Fibroblast of peridontal ligament (primary cell): Measurements from ENCODE around the gene PSMA8.
"Not testable (repeated sequence)": the region's sequence is repeated elsewhere in the genome, so short reads cannot be mapped to it uniquely, and the experiment has no call there.

Experiments
- DNase-seq: peaks from one replicate; pipeline ENCODE4 v3.0.0-alpha.2; 2010; ENCODE audit errors: extremely low read depth

The PSMA8 gene

GRCh38 chr18:26133652-26134051, at the start of gene PSMA8:
PSMA8 (plus strand) TSS chr18:26133869; CDS start chr18:26133966, 97 bp downstream.
- no peak for DNase-seq

DNA sequence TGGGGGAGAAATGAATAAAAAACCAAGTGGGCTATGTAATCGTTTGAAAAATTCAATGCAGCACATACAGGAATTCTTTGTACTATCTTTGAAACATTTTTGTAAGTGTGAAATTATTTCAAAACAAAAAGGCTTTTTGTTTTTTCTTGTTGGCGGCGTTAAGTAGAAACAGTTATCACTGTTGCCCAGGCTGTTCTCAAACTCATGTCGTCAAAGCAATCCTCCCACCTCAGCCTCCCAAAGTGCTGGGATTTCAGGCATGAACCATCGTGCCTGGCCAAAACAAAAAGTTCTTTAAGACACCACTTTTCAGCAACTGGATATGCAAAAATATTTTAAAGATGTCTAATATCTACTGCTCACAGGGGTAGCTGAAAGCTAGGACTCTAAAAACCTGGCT, 48.6 kb upstream of the PSMA8 start:
- no peak for DNase-seq

DNA sequence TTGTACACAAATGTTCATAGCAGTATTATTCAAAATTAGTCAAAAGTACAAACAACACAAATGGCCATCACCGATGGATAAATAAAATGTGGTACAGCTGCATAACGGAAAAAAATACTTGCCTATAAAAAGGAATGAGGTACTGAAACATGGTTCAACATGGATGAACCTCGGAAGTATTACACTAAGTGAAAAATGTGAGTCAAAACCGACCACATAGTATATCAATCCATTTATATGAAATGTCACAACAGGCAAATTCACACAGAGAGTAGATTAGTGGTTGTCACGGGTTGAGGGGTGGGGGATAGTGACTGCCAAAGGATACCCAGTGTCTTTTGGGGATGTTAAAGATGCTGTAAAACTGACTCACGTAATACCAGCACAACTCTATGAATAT, 46.7 kb upstream of the PSMA8 start:
- no peak for DNase-seq

DNA sequence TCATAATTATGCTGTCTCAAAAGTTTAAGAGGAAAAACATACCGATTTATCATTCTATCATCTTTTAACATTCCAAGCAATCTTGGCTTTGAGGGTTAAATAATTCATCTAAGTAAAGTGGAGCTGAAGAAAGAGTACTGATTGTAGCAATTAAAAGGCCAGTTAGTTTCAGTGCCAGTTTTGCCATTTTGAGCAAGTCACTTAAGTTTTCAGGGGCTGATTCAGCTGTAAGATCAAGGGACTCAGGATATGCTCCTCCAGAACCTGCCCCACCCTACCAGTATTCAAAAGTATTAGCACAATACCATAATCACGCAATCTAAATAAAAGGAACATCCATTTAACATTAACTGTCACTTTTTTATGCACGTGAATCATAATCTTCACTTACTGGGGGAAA, 45.2 kb upstream of the PSMA8 start:
- peak; percentile 12 for DNase-seq

DNA sequence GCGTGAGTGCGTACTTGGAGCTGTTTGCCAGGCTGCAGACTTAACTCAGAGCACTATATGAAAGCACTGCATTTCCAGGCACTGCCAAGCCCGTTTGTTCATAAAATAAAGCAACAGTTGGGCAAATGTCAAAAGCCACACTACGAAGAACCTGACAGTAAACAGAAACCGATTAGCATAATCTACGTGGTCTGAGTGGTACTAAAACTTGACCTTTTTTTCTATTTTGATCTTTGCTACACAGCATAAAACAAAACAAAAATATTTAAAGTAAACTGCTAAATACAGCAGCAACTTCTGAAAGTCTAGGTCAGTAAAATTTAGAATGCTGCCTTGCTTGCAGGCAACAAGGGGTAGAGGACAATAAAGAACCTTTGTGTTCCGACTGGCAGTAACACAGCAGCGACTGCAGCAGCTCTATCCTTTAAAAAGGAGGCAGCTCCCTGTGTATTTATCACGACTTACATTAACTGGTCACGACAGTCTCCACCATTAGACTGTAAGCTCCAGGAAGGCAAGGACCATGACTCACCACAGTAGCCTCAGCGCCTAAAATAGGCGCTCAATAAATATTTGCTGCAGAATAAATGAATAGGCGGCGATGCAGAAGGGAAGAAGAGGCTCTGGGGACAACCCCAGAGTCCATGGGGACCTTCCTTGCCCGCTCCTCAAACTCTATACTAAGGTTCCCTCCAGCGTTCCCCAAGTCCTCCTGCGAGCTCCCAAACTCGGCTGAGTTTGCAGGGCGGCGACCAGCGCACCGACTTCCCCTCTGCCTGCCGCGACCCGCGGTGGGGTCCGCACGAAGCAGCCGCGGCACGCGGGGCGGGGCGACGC, 44.2 kb upstream of the PSMA8 start:
- DNase-seq, result peak; percentile 34

GRCh38 chr18:26090130-26091046, 43.3 kb upstream of the PSMA8 start, which contains the start of gene SS18:
SS18 (minus strand) TSS chr18:26090613; CDS start chr18:26090569, 44 bp downstream.
- DNase-seq, result peak; percentile 91

DNA sequence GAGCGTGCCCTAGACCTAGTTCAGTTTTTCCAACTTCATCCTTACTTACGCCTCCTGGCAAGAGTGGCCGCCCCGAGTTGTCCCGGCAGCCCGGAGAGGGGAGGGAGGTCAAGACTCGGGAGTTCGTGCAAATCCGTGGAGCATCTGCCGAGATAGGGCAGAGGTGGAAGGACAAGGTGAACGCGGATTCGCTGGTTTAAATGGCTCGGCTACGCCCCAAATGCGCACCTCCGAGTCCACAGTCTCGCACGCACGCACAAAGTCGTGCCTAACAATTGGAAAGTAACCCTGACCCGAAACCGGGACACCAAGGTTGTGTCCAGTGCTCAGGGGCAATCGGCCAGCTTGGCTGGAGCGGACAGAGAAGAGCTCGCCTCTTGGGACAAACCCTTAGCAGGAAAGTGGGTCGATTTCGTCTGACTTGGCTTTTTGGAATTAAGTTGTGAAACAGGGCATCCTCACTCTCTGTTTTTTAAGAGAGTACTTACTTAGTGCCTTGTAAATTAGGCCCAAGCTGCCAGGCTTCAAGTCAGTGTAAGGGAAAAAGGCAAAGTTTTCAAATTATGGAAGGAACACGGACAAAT, 42.5 kb upstream of the PSMA8 start:
- peak; percentile 60 for DNase-seq

DNA sequence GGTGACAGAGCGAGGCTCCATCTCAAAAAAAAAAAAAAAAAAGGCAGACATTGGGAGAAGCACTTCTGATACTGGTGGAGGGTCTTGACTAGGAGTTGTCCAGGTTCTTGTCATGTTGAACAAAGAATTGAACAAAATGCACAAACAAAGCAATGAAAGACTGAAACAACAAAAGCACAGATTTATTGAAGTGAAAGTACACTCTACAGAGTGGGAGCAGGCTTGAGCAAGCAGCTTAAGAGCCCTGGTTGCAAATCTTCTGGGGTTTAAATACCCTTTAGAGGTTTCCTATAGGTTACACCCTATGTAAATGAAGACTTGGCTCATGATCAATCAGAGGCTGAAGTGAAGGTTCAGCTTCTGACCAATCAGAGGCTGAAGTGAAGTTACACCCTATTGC, 36.8 kb upstream of the PSMA8 start:
- no peak for DNase-seq

GRCh38 chr18:26097563-26097962, 36.1 kb upstream of the PSMA8 start:
- DNase-seq, result no peak

GRCh38 chr18:26103579-26103978, 30.1 kb upstream of the PSMA8 start:
- no peak for DNase-seq

DNA sequence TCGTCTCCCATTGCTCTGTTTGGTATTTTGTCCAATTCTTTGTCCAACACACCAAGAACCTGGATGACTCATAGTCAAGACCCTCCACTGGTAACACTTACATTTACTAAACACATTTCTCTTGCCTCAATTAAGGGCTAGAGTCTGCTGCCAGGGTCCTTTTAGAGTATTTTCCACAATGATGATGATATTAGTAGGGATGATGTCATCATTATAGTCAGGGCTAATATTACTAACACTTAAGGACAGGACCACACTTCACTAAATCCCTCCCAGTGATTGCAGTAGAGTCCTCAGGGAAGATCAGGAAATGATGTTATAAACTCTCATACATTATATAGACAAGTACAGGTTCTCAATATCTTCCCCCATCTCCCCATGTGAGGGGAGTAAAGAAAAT, 29.6 kb upstream of the PSMA8 start:
- DNase-seq, result no peak

DNA sequence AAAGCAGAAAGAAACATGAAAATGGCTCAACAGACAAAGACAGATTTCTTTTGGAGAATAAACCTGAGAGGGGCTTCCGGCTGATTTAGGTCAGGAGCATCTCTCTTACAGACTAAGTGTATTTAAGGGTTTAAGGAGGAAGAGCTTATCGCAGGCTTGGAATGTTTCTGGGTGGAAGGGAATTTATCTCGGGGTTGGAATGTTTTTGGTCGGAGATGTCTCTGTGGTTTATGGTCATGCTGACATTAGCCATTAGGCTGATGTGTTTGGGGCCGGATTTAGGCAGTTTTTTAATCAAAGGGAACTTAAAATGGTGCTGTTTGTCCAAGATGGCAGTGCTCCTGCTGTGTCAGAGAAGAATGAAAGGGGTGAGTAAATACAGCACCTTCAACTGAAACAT, 14.4 kb upstream of the PSMA8 start:
- no peak for DNase-seq

- peak; percentile 6 for DNase-seq
Observed at GRCh38 chr18:26121476-26121875, 12.2 kb upstream of the PSMA8 start.

DNA sequence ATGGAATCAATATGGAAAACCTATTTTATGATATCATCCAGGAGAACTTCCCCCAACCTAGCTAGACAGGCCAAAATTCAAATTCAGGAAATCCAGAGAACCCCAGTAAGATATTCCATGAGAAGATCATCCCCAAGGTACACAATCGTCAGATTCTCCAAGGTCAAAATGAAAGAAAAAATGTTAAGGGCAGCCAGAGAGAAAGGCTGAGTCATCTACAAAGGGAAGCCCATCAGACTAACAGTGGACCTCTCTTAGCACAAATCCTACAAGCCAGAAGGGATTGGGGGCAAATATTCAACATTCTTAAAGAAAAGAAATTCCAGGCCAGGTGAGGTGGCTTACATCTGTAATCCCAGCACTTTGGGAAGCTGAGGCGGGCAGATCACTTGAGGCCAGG, 11.7 kb upstream of the PSMA8 start:
- DNase-seq, result not testable (repeated sequence)

DNA sequence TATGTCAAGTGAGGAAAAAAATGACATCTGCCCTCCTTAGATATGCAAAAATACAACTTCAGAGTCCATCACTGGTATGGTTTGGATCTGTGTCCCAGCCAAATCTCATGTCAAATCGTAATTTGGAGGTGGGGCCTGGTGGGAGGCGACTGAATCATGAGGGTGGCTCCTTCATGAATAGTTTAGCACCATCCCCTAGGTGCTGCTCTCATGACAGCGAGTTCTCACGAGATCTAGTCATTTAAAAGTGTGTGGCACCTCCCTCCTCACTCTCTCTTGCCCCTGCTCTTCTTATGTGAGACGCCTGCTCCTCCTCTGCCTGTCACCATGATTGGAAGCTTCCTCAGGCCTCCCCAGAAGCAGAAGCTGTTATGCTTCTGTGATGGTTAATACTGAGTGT, 5.9 kb upstream of the PSMA8 start:
- DNase-seq, result no peak

DNA sequence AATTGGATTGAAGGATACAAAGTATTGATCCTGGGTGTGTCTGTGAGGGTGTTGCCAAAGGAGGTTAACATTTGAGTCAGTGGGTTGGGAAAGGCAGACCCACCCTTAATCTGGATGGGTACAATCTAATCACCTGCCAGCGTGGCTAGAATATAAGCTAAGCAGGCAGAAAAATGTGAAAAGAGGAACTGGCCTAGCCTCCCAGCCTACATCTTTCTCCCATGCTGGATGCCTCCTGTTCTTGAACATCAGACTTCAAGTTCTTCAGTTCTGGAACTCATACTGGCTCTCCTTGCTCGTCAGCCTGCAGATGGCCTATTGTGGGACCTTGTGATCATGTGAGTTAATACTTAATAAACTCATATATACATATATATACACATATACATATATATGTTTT, 5.5 kb upstream of the PSMA8 start:
- DNase-seq, result not testable (repeated sequence)

GRCh38 chr18:26134107-26134506, 438 bp downstream of the PSMA8 start:
- no peak for DNase-seq

- no peak for DNase-seq
Observed at GRCh38 chr18:26135548-26135947, 1.9 kb downstream of the PSMA8 start.

DNA sequence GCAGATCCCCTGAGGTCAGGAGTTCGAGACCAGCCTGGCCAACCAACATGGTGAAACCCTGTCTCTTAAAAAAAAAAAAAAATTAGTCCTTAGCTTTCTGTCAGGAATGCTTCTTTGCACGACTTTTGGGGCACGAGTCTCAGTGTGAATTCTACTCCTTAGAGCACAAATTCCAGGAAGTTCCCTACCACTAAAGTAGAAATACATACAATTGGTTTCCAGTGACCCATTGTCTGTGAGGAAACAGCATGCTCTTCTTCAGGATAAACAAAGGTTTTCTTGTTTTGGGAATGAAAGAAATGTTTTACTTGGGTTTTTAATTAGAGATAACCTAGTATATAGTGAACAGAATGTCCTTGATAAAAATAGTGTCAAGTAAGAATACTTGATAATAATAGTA, 23.7 kb downstream of the PSMA8 start:
- no peak for DNase-seq

DNA sequence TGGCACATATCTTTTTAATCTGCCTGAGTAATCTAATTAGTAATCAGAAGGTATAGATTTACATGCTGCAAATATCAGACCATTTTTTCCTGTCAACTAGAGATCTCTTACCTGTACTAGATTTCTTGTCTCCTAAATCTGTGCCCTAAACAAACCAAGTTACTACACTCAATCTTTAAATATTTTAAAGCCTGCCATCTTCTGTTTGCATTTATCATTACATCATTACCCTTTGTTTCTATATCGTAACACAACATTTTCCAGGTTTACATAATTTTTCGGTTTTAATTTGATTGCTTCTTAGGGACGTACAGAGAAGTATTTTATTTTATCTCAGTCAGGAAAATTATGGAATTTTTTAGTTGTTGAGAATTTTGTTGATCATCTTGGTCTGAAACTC, 25.7 kb downstream of the PSMA8 start:
- peak; percentile 10 for DNase-seq

- DNase-seq, result no peak
Observed at GRCh38 chr18:26164571-26164970, 30.9 kb downstream of the PSMA8 start.

DNA sequence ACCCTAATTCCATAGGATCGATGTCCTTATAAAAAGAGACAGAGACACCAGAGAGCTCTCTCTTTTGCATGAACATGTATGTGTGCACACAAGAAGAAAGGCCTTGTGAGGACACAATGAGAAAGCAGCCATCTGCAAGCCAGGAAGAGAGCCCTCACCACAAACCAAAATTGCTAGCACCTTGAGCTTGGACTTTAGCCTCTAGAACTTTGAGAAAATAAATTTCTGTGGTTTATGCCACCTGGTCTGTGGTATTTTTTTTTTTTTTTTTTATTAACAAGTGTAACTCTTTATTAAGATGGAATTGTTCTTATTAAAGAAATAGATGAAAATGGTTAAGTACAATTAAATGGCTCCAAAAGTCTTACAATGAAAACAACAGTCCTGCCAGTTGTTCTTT, 33.9 kb downstream of the PSMA8 start:
- not testable (repeated sequence) for DNase-seq
